Dermis microvascular lymphatic vessel endothelial cell (primary cell): ENCODE results near the gene RUFY2. TPM values are rescaled to one million over a fixed set of nuclear protein-coding genes. Genes with fewer than 3 reads are reported as not detected.
A peak's percentile ranks its signal among the peaks of the same experiment; 100 is the strongest.
"Not testable (repeated sequence)": the region's sequence is repeated elsewhere in the genome, so short reads cannot be mapped to it uniquely, and the experiment has no call there.

Experiments used
- DNase-seq, 2 donors: peaks; one replicate each; pipeline versions ENCODE4 v3.0.0 to v3.0.0-alpha.2; 2010; ENCODE audit warnings: low read depth in 2 of 2
- total RNA-seq: library from RNA; depleted of rRNA; stranded (reverse); fragments of >200 nt; gene quantifications from 2 replicates; pipeline ENCODE4 v1.2.1, GENCODE V29; 2014

The RUFY2 gene
- total RNA-seq, 1 donor from 2014 or later, result 13.4 TPM

DNA sequence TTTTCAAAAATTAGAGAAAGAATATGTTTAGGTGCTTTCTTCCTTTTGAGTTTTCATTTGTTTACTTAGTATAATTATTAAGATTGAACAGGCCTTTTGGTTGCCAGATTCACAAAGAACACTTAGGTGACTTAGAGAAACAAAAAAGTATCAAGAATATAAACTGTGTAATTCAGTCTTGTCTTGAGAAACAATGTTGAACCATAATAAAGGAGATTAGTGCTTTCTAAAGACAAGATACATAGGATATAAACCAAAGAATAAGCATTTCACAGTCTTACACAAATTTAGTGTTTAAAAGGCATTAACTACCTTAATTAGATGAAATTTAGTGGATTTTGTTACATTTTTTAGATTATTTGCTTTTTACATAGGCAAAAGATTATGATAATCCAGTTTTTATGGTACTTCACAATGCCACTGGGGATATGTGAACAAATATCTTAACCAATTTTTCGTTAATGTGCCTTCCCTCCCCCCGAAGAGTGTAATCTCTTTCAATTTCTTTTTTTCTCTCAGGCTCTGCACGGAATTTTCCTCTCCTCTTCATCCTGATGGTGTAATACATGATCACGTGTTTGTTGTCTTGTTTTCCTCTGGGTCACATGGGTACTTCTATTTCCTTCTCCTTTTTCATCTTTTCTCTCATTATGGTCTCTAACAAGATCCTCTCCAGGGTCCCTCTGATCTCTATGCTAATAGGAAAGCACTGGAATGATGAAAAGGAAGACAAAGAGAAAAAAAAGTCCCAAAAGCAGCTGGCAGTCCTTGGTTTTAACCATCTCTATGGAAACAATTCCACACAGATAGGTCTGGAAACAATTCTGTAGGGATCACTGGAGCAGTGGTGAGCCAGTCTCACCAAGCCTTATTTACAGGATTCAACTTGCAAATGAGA, 78.9 kb downstream of the RUFY2 start:
- DNase-seq, result peak; percentile 65 to 79

DNA sequence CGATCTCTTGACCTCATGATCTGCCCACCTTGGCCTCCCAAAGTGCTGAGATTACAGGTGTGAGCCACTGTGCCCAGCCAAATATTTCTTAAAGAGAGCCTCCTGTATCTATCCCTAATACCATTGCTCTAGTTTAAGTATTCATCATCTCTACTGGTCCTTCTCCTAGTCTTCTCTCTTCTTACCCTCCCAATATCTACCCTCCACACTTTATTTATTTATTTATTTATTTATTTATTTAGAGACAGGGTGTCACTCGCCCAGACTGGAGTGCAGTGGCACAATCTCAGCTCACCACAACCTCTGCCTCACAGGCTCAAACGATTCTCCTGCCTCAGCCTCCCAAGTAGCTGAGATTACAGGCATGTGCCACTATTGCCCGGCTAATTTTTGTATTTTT, 82.7 kb downstream of the RUFY2 start:
- not testable (repeated sequence) for DNase-seq

GRCh38 chr10:68318331-68319059, 88.6 kb downstream of the RUFY2 start:
- no peak for DNase-seq

DNA sequence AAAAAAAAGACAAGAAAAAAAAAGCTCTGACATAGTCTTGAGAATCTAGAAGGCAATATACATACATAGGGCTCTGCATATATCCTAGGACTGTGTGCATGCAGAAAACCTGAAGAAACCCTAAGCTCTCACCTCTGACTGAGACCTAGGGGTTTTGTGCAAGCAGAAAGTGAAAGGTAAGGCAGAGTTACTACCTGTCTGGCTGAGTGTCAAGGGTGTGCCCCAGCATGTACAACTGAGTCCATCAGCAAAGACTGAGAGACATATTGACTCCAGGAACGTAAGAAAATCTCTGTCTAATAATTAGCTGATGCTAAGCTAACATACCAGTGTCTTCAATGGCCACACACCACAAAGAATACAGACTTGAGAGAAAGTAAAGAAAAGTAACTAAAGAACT, 91.5 kb downstream of the RUFY2 start:
- DNase-seq, result no peak

DNA sequence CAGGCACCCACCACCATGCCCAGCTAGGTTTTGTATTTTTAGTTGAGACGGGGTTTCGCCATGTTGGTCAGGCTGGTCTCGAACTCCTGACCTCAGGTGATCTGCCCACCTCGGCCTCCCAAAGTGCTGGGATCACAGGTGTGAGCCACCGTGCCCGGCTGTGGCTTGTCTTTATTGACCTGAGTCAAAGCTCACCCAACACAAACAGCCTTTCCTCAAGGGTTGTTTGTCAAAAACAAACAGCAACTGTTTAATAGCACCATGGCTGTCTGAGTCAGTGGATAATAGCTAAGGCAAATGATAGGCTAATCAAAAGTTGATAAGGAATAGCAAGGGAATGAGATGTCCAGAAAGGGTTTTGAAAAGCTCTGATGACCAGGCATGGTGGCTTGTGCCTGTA, 92.1 kb downstream of the RUFY2 start:
- not testable (repeated sequence) for DNase-seq

GRCh38 chr10:68310531-68310930, 96.5 kb downstream of the RUFY2 start:
- no peak for DNase-seq

DNA sequence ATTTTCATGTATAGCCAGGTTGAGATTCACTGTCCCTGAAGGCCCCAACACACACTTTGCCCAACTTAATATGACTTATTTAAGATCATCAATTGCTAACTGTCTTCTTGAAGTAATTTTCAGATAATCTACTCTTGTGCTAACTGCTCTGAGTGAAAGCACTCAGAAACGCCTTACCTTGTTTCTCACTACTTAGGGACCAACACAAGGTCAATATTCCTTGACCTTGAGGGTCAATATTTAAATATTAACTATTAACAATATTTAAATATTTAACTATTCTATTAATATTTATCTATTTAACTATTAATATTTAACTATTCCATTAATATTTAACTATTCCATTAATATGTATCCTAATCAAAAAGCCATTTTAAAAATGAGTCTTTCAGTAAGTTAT, 101.2 kb downstream of the RUFY2 start:
- no peak for DNase-seq

GRCh38 chr10:68303849-68304412, 103.1 kb downstream of the RUFY2 start:
- DNase-seq, result no peak

DNA sequence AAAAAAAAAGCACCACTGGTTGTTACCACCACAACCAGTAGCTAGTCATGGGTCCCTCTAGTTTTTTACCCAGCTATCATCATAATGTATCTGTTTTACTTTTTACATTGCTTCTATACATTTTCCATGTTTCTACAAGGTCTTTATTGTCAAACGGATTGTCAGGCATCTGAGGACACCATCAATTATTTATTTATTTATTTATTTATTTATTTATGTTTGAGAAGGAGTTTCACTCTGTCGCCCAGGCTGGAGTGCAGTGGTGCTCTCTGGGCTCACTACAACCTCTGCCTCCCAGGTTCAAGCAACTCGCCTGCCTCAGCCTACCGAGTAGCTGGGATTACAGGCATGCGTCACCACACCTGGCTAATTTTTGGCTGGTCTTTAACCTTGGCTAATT, 104.2 kb downstream of the RUFY2 start:
- no peak for DNase-seq

GRCh38 chr10:68302503-68302823, 104.6 kb downstream of the RUFY2 start:
- DNase-seq, result no peak

DNA sequence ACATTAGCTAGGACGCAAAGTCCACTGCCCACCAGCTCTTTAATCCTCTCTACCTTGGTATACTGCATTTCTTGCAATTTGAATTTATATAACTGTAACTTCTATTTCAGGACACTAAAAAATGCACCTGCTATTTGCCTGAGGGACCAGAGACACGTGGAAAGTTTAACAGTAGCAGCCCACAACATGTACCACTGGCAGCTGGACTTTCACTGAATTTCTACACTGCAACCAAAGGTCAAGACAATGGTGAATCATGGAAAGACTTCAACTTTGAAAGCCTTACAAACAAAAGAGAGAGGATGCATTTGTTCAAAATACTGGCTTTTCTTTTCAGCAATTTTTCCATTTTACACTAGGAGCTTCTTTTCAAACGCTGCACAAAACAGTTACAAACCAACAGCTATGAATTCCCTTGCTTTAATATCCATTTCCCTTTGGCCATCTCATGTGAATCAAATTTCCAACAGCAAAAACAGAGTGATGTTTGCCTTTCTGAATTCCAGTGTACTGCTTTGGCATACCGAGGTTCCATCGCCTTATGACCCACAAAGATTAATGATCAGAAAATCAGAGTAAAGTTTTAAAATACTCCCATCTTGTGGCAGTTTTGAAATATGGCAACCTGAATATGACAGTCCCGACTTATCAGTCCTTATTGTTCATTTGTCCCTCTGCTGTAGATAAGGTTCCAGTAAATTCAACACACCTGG, 105.1 kb downstream of the RUFY2 start:
- peak; percentile 47 to 66 for DNase-seq

GRCh38 chr10:68301301-68301700, 105.8 kb downstream of the RUFY2 start:
- DNase-seq, result no peak

- no peak for DNase-seq
These were observed 110.0 kb downstream of the RUFY2 start for GRCh38 chr10:68296843-68297663.

Other genes with a start within 250 kb of the RUFY2 start
- gene ATOH7, start 175.2 kb downstream of the RUFY2 start, total RNA-seq, result not detected in 2 replicates
- gene HNRNPH3, start 75.2 kb downstream of the RUFY2 start, total RNA-seq, result 19.8 and 22.5 TPM in 2 replicates
- gene PBLD, start 74.3 kb downstream of the RUFY2 start, total RNA-seq, result 3.5 and 4.8 TPM in 2 replicates
- 3.7 and 8.9 TPM in 2 replicates for gene DNA2, start 64.7 kb upstream of the RUFY2 start, total RNA-seq
- gene SLC25A16, start 120.2 kb upstream of the RUFY2 start, total RNA-seq, result 5.9 and 8.0 TPM in 2 replicates
- 0.39 and 0.89 TPM in 2 replicates for gene TET1, start 153.1 kb upstream of the RUFY2 start, total RNA-seq